IPS-NIHi7 (cell line): ENCODE data around the gene SORCS2.

Source experiments
- DNase-seq: peaks from one replicate; pipeline ENCODE4 v3.0.0; 2012; ENCODE audit warnings: mixed read lengths; ENCODE audit errors: extremely low spot score

SORCS2 gene

GRCh38 chr4:7609316-7609715 is 417.0 kb downstream of the SORCS2 start:
- no peak for DNase-seq

GRCh38 chr4:7610022-7610670 is 417.8 kb downstream of the SORCS2 start:
- DNase-seq, result no peak

- DNase-seq, result no peak
These were observed 418.5 kb downstream of the SORCS2 start for GRCh38 chr4:7610841-7611240.

- no peak for DNase-seq
These were observed 420.1 kb downstream of the SORCS2 start for GRCh38 chr4:7612311-7612897.

GRCh38 chr4:7614350-7614949 is 422.1 kb downstream of the SORCS2 start:
- DNase-seq, result no peak

GRCh38 chr4:7616193-7616592 is 423.9 kb downstream of the SORCS2 start:
- no peak for DNase-seq

- no peak for DNase-seq
These were observed 426.0 kb downstream of the SORCS2 start for GRCh38 chr4:7618361-7618760.

GRCh38 chr4:7620086-7620813 is 427.9 kb downstream of the SORCS2 start:
- no peak for DNase-seq

GRCh38 chr4:7620814-7621176 is 428.5 kb downstream of the SORCS2 start:
- DNase-seq, result no peak

GRCh38 chr4:7621252-7622035 is 429.1 kb downstream of the SORCS2 start:
- no peak for DNase-seq

- DNase-seq, result no peak
These were observed 430.0 kb downstream of the SORCS2 start for GRCh38 chr4:7622371-7622770.

- no peak for DNase-seq
These were observed 431.1 kb downstream of the SORCS2 start for GRCh38 chr4:7623468-7623867.

GRCh38 chr4:7624396-7624980 is 432.1 kb downstream of the SORCS2 start:
- no peak for DNase-seq

- DNase-seq, result no peak
These were observed 432.7 kb downstream of the SORCS2 start for GRCh38 chr4:7625071-7625470.

- DNase-seq, result no peak
These were observed 434.2 kb downstream of the SORCS2 start for GRCh38 chr4:7626531-7626930.

- DNase-seq, result no peak
These were observed 435.2 kb downstream of the SORCS2 start for GRCh38 chr4:7627251-7628250.

- no peak for DNase-seq
These were observed 436.1 kb downstream of the SORCS2 start for GRCh38 chr4:7628432-7628831.

- DNase-seq, result no peak
These were observed 437.3 kb downstream of the SORCS2 start for GRCh38 chr4:7629501-7630254.

GRCh38 chr4:7630568-7631287 is 438.4 kb downstream of the SORCS2 start:
- DNase-seq, result no peak
